NT2/D1 (cell line): ENCODE results near the gene CDC42EP4.

ENCODE experiments used
- SUZ12 ChIP-seq: IDR thresholded peaks from 2 replicates; pipeline ENCODE4 v1.6.1; 2011; ENCODE audit not compliant: insufficient read length, insufficient read depth; ENCODE audit errors: extremely low read depth
- YY1 ChIP-seq: IDR thresholded peaks from 2 replicates; pipeline ENCODE4 v1.6.1; 2011; ENCODE audit not compliant: insufficient read length, insufficient read depth
- ZNF274 ChIP-seq: IDR thresholded peaks from 2 replicates; pipeline ENCODE4 v1.6.1; 2011; ENCODE audit warnings: mild to moderate bottlenecking, low read depth, low read length

- no peak for TF ChIP-seq SUZ12
- no peak for TF ChIP-seq ZNF274
- TF ChIP-seq YY1: no peak
Measured at GRCh38 chr17:73304438-73304837, 7.4 kb downstream of the CDC42EP4 start.
